Osteoblast (primary cell): ENCODE measurements around the gene CELF5. TPM values are rescaled to one million over a fixed set of nuclear protein-coding genes. Genes with fewer than 3 reads are reported as not detected.

Experiments used
- DNase-seq: peaks from one replicate; pipeline ENCODE4 v3.0.0; 2011; ENCODE audit warnings: low spot score, mixed read lengths; ENCODE audit not compliant: insufficient read length; ENCODE audit errors: missing footprints
- H2AFZ ChIP-seq: 2 replicates; pipeline ENCODE4 v1.6.0; 2011; ENCODE audit warnings: mild to moderate bottlenecking, low read length
- H3K27ac ChIP-seq: 2 replicates; pipeline ENCODE4 v1.5.1; 2011; ENCODE audit warnings: mild to moderate bottlenecking, low read depth, low read length, moderate library complexity
- H3K27me3 ChIP-seq: 2 replicates; pipeline ENCODE4 v1.6.0; 2012; ENCODE audit warnings: mild to moderate bottlenecking, control low read depth, inconsistent platforms, low read length, moderate library complexity; ENCODE audit not compliant: insufficient read depth
- H3K36me3 ChIP-seq: 2 replicates; pipeline ENCODE4 v1.5.1; 2011; ENCODE audit warnings: mild to moderate bottlenecking, low read length, control low read depth, moderate library complexity; ENCODE audit not compliant: insufficient read depth
- H3K4me1 ChIP-seq: 2 replicates; pipeline ENCODE4 v1.5.1; 2011; ENCODE audit warnings: mild to moderate bottlenecking, low read length, control low read depth, moderate library complexity; ENCODE audit not compliant: insufficient read depth
- H3K4me2 ChIP-seq: 2 replicates; pipeline ENCODE4 v1.6.0; 2011; ENCODE audit warnings: mild to moderate bottlenecking, low read length; ENCODE audit not compliant: insufficient read depth
- H3K4me3 ChIP-seq: fragments of 200-600 bp; sonication (generic); 3 replicates; pipeline ENCODE4 v1.5.1; 2012; ENCODE audit warnings: mild to moderate bottlenecking, low read length, inconsistent platforms; ENCODE audit not compliant: insufficient read depth
- H3K79me2 ChIP-seq: 2 replicates; pipeline ENCODE4 v1.6.0; 2012; ENCODE audit warnings: mild to moderate bottlenecking, low read length, control low read depth, inconsistent platforms; ENCODE audit not compliant: insufficient read depth
- H3K9me3 ChIP-seq: 2 replicates; pipeline ENCODE4 v1.5.1; 2011; ENCODE audit warnings: low read depth, low read length, control low read depth
- H4K20me1 ChIP-seq: 2 replicates; pipeline ENCODE4 v1.6.0; 2012; ENCODE audit warnings: mild to moderate bottlenecking, low read length, control low read depth; ENCODE audit not compliant: insufficient read depth
- total RNA-seq: library from RNA; depleted of rRNA; stranded (reverse); fragments of >200 nt; gene quantifications from 2 replicates; pipeline ENCODE4 v1.2.3, GENCODE V29; 2012
- TF ChIP-seq, protein P1 (sequence below): IDR thresholded peaks from 2 replicates; pipeline ENCODE4 v1.5.1; 2011; ENCODE audit warnings: mild to moderate bottlenecking, low read depth, low read length, moderate library complexity; ENCODE audit errors: extremely low read depth

CELF5 gene
- total RNA-seq, 1 donor = not detected

DNA sequence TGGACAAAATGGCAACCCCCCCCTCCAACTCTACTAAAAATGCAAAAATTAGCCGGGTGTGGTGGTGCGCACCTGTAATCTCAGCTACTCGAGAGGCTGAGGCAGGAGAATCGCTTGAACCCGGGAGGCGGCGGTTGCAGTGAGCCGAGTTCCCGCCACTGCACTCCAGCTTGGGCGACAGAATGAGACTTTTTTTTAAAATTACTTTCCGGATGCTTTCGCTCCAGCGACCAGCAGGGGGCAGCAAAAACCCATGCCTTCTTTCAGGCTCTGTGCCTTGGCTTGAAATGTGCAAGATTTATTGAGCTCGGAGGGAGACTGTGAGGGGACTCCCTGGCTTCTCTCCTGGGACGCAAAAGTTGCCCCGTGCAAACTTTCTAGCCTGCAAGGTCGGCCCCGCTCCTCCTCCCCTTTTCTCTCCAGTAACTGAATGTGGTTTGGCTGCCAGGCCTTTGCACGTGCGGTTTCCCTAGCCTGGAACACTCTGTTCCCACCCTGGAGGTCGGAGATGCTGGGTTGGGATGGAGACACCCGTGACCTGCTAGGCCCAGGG, 80.5 kb downstream of the CELF5 start:
- Histone ChIP-seq H2AFZ (no peak overlapping the region), H4K20me1 (no peaks in the 10 kb centered on the region), H3K4me3 (no peak overlapping the region), H3K4me2 (no peak overlapping the region), H3K27me3 (peaks cover 2% of the 10 kb centered on the region), H3K4me1 (no peaks in the 10 kb centered on the region), H3K9me3 (peaks cover 5% of the 10 kb centered on the region), H3K79me2 (no peaks in the 10 kb centered on the region), H3K36me3 (no peaks in the 10 kb centered on the region), H3K27ac (no peak overlapping the region)
- TF ChIP-seq, protein P1, sequence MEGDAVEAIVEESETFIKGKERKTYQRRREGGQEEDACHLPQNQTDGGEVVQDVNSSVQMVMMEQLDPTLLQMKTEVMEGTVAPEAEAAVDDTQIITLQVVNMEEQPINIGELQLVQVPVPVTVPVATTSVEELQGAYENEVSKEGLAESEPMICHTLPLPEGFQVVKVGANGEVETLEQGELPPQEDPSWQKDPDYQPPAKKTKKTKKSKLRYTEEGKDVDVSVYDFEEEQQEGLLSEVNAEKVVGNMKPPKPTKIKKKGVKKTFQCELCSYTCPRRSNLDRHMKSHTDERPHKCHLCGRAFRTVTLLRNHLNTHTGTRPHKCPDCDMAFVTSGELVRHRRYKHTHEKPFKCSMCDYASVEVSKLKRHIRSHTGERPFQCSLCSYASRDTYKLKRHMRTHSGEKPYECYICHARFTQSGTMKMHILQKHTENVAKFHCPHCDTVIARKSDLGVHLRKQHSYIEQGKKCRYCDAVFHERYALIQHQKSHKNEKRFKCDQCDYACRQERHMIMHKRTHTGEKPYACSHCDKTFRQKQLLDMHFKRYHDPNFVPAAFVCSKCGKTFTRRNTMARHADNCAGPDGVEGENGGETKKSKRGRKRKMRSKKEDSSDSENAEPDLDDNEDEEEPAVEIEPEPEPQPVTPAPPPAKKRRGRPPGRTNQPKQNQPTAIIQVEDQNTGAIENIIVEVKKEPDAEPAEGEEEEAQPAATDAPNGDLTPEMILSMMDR = peak; percentile 80
- DNase-seq = peak; percentile 95

DNA sequence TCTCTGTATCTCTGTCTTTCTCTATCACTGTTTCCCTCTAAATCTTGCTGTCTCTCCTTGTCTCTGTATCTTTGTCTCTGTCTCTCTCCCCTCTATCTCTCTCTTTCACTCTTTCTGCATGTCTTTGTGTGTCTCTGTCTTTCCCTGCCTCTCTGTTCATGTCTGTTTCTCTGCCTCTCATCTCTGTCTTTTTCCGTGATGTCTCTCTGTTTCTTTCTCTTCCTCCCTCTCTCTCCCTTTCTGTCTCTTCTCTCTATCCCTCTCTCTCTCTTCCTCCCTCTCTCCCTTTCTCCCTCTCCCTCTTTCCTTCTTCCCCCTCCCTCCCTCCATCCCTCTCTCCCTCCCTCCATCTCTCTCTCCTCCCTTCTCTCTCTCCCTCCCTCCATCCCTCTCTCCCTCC, 85.3 kb downstream of the CELF5 start:
- peaks cover 20% of the 10 kb centered on the region for H3K27me3 ChIP-seq
- H3K4me2 ChIP-seq = no peak overlapping the region
- H3K9me3 ChIP-seq = no peaks in the 10 kb centered on the region
- no peak overlapping the region for H3K27ac ChIP-seq
- DNase-seq = no peak
- no peaks in the 10 kb centered on the region for H3K79me2 ChIP-seq
- H3K4me1 ChIP-seq = no peaks in the 10 kb centered on the region
- TF ChIP-seq, protein P1 = no peak
- no peaks in the 10 kb centered on the region for H4K20me1 ChIP-seq
- no peak overlapping the region for H2AFZ ChIP-seq
- H3K36me3 ChIP-seq = no peaks in the 10 kb centered on the region
- H3K4me3 ChIP-seq = no peak overlapping the region

DNA sequence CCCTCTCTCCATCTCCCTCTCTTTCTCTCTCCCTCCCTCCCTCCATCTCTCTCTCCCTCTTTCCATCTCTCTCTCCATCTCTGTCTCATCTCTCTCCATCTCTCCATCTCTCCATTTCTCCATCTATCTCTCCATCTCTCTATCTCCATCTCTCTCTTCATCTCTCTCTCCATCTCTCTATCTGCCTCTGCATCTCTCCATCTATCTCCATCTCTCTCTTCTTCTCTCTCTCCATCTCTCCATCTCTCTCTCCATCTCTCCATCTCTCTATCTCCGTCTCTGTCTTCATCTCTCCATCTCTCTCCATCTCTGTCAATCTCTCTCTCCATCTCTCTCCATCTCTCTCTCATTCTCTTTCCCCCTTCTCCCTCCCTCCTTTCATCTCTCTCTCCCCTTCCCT, 85.8 kb downstream of the CELF5 start:
- H3K9me3 ChIP-seq = no peaks in the 10 kb centered on the region
- H2AFZ ChIP-seq = no peak overlapping the region
- peaks cover 20% of the 10 kb centered on the region for H3K27me3 ChIP-seq
- H3K4me1 ChIP-seq = no peaks in the 10 kb centered on the region
- H3K27ac ChIP-seq = no peak overlapping the region
- H3K79me2 ChIP-seq = no peaks in the 10 kb centered on the region
- no peaks in the 10 kb centered on the region for H3K36me3 ChIP-seq
- H3K4me2 ChIP-seq = no peak overlapping the region
- H4K20me1 ChIP-seq = no peaks in the 10 kb centered on the region
- no peak for DNase-seq
- TF ChIP-seq, protein P1 = no peak
- H3K4me3 ChIP-seq = no peak overlapping the region

DNA sequence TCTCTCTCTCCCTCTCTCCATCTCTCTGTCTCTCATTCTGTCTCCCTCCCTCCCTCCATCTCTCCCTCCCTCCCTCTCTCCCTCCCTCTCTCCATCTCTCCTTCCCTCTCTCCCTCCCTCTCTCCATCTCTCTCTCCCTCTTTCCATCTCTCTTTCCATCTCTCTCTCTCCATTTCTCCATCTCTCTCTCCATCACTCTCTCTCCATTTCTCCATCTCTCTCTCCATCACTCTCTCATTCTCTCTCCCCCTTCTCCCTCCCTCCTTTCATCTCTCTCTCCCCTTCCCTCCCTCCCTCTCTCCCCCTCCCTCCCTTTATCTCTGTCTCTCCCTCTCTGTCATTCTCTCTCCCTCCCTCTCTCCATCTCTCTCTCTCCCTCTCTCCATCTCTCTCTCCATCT, 86.2 kb downstream of the CELF5 start:
- H3K27ac ChIP-seq = no peak overlapping the region
- no peak overlapping the region for H3K4me3 ChIP-seq
- H4K20me1 ChIP-seq = no peaks in the 10 kb centered on the region
- H3K4me2 ChIP-seq = no peak overlapping the region
- no peak overlapping the region for H2AFZ ChIP-seq
- no peaks in the 10 kb centered on the region for H3K79me2 ChIP-seq
- DNase-seq = no peak
- peaks cover 20% of the 10 kb centered on the region for H3K27me3 ChIP-seq
- H3K4me1 ChIP-seq = no peaks in the 10 kb centered on the region
- H3K9me3 ChIP-seq = no peaks in the 10 kb centered on the region
- H3K36me3 ChIP-seq = no peaks in the 10 kb centered on the region
- TF ChIP-seq, protein P1 = no peak
